IPS-18c (cell line): Measurements from ENCODE around the gene WDR13.
"Not testable (repeated sequence)": the region's sequence is repeated elsewhere in the genome, so short reads cannot be mapped to it uniquely, and the experiment has no call there.

ENCODE experiments used
- H3K4me3 ChIP-seq: 2 replicates; pipeline ENCODE4 v1.7.0; 2013; ENCODE audit warnings: low read depth, mild to moderate bottlenecking, low read length, moderate library complexity; ENCODE audit not compliant: insufficient read depth
- H3K9me3 ChIP-seq: one replicate; pipeline ENCODE4 v1.6.1; 2013; ENCODE audit warnings: mild to moderate bottlenecking, low read length, moderate library complexity; ENCODE audit not compliant: control insufficient read depth, insufficient read depth

Gene WDR13

DNA sequence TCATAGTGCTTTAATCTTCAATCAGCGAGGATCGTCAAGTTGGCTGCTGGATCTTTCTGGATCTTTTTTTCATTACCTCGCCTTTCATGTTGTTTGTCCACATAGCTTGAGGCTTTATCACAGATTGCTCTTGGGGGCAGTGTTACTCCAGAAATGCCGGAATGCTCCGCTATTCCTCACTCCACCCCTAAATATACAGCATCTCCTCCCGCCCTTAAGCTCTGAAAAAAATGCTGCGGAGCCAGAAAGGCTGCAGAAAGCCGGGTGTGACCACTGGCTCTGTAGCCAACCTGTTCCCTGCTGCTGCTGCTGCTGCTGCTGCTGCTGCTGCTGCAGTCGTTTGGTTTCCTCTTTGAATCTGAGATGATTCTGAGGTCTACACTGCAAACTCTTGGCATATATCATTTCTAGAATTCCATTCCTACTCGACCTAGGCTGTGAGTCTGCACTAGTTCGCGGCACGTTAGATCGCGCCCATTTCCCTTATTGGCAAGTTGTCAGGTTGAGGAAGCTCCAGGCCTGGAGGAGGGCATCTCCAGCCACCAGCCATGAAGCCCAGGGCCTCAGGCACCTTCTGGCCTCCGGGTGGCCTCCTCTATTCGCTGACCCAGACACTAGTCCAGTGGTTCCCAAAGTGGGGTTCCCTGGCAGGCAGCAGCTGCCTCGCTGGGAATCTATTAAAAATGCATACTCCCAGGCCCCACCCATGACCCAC lies 34.2 kb downstream of the WDR13 start:
- H3K4me3 ChIP-seq: no peak overlapping the region

DNA sequence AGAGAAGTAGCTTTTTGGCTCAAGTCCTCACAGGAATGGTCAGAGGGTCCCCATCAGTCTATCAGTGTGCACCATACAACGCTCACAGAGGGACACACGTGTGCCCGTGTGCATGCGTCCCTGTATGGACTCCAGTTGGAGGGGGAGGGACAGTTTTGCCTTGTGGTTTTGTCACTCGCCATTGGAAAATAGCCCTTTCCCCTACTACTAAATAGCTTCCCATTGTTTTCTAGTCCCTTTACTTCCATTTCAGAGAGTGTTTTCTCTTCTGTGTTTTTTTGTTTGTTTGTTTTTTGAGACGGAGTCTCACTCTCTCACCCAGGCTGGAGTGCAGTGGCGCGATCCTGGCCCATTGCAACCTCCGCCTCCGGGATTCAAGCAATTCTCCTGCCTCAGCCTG lies 34.9 kb downstream of the WDR13 start:
- peaks cover 2% of the 10 kb centered on the region for H3K9me3 ChIP-seq
- H3K4me3 ChIP-seq: no peak overlapping the region

More for the DNA sequence above, 34.2 kb downstream of the WDR13 start:
- peaks cover 4% of the 10 kb centered on the region for H3K9me3 ChIP-seq

DNA sequence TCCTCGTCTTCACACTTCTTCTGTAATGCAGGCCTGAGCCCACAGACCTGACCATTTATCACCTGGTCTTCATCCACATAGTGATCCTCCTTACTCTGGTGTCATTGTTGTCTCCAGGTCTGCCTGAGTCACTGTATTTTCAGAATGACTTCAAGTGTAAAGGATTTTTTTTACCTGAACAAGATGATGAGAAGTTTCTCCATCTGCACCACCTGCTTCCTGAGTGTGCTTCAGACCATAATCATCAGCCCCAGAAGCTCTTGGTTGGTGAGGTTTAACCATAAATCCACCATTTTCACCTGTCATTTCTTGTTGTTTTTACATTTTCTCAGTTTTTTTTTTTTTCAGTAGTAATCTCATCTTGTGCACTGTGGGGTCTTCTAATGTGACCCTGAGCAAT lies 39.0 kb downstream of the WDR13 start:
- no peak overlapping the region for H3K4me3 ChIP-seq
- peaks cover 2% of the 10 kb centered on the region for H3K9me3 ChIP-seq

DNA sequence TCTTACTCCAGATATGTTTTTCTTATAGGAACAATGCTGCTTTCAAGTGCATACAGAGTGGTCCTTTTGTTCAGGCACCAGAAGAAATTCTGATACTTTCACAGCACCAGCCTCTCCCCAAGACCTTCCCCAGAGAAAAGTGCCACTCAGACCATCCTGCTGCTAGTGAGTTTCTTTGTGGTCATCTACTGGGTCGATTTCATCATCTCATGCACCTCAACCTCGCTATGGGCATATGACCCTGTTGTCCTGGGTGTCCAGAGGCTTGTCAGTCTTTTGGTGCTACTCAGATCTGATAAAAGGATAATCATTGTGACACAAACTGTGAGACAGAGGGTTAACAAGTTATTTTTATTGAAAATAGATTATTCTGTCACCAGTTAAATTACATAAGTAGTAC lies 39.5 kb downstream of the WDR13 start:
- Histone ChIP-seq H3K4me3 (no peak overlapping the region), H3K9me3 (peaks cover 2% of the 10 kb centered on the region)

DNA sequence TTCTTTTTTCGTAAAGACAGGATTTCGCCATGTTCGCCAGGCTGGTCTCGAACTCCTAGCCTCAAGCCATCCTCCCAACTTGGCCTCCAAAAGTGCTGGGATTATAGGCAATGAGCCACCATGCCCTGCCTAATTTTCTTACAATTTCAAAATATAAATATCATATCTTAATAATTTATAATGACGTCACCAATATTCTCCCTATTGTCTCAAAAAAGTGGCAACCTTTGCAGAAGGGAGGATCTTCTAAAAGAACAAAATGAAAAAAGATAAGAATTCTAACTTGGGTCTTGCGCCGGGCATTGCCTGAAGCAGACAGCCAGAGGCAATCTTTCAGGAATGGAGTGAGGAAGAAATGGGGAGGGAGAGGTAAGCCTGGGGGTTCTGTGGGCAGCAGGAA lies 48.4 kb downstream of the WDR13 start:
- H3K4me3 ChIP-seq: no peak overlapping the region
- H3K9me3 ChIP-seq: peaks cover 2% of the 10 kb centered on the region

DNA sequence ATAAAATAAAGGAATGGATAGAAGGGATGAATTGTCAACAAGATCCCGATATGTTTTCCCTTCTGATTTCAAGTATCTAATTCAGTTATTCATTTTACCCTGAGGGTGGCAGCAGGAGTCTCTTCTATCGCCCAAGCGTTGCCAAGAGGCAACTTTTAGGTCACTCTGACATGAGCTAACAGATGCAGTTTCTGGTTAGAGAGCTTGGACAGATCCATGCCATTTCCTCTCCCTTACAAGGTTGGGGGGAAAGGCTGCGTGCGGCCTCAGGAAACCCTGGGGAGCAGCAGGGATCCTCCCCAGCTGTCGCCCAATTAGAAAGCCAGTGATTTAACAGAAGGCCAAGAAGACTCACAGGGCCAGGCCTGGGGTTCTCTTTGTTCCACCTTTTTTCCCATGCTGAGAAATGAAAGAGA lies 51.1 kb downstream of the WDR13 start:
- Histone ChIP-seq H3K9me3 (peaks cover 2% of the 10 kb centered on the region), H3K4me3 (no peak overlapping the region)

DNA sequence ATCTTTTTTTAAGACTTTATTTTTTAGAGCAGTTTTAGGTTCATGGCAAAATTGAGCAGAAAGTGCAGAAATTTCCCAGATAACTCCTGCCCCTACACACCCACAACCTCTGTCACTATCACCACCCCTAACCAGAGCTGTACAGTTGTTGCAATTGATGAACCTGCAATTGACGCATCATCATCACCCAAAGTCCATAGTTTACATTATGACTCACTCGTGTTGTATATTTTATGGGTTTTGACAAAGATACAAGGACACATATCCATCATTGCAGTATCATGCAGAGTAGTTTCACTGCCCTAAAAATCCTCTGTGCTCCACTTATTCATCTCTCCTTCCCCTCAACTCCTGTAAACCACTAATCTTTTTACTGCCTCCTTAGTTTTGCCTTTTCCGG lies 51.8 kb downstream of the WDR13 start:
- H3K4me3 ChIP-seq: no peak overlapping the region
- peaks cover 2% of the 10 kb centered on the region for H3K9me3 ChIP-seq

DNA sequence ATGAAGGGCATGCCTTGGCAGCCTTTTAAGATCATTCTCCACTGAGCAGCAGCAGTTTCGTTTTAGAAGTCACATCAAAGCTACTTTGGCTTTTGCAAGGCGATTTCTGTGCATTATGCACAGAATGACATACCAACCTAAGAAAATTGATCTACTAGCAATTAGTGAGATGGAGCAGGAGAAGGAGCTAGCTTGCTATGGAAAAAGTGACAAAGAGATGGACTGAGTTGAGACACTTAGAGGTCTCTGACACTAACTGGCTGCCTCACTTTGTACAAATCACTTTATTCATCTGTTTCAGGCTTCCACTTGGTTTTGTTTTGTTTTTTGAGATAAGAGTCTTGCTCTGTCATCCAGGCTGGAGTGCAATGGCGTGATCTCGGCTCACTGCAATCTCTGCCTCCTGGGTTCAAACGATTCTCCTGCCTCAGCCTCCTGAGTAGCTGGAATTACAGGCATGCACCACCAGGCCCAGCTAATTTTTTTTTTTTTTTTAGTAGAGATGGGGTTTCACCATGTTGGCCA lies 54.8 kb downstream of the WDR13 start:
- H3K4me3 ChIP-seq, H3K9me3 ChIP-seq: not testable (repeated sequence)

DNA sequence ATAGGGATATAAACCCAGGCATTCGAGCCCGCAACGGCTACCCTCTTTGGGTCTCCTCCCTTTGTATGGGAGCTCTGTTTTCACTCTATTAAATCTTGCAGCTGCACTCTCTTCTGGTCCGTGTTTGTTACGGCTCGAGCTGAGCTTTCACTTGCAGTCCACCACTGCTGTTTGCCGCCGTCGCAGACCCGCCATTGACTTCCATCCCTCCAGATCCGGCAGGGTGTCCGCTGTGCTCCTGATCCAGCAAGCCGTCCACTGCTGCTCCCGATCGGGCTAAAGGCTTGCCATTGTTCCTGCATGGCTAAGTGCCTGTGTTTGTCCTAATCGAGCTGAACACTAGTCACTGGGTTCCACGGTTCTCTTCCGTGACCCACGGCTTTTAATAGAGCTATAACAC lies 57.5 kb downstream of the WDR13 start:
- not testable (repeated sequence) for H3K9me3 ChIP-seq

More for the DNA sequence above, 57.5 kb downstream of the WDR13 start:
- not testable (repeated sequence) for H3K4me3 ChIP-seq
